Esophagus squamous epithelium (tissue), 5 donors: Measurements from ENCODE around the gene SGSM1. TPM values are rescaled to one million over a fixed set of nuclear protein-coding genes. Genes with fewer than 3 reads are reported as not detected.
A peak's percentile ranks its signal among the peaks of the same experiment; 100 is the strongest.

Source experiments
- DNase-seq: peaks from one replicate; lab custom pipeline; 2025; lab: John Stamatoyannopoulos, UW
- H3K27ac ChIP-seq, 4 donors: fragments of 200-600 bp; sonication (generic); one replicate each; pipeline ENCODE4 v1.5.1; 2016 to 2019; ENCODE audit warnings: mild to moderate bottlenecking in 1 of 4
- H3K27me3 ChIP-seq, 4 donors: fragments of 200-600 bp; sonication (generic); 1 replicate in 3 of 4; 2 replicates in 1 of 4; pipeline versions ENCODE4 v1.5.1 to v1.6.0; 2017 to 2021; ENCODE audit warnings: antibody characterized with exemption in 1 of 4
- H3K36me3 ChIP-seq, 3 donors: fragments of 200-600 bp; sonication (generic); one replicate each; pipeline ENCODE4 v1.5.1; 2016 to 2019
- H3K4me1 ChIP-seq, 3 donors: fragments of 200-600 bp; sonication (generic); one replicate each; pipeline ENCODE4 v1.5.1; 2017 to 2019
- H3K4me3 ChIP-seq, 4 donors: fragments of 200-600 bp; sonication (generic); 1 replicate in 3 of 4; 2 replicates in 1 of 4; pipeline ENCODE4 v1.5.1; 2016 to 2019; ENCODE audit warnings: mild to moderate bottlenecking in 2 of 4, moderate library complexity in 1 of 4
- H3K9me3 ChIP-seq, 3 donors: fragments of 200-600 bp; sonication (generic); one replicate each; pipeline ENCODE4 v1.5.1; 2016 to 2019
- CTCF ChIP-seq, 6 experiments: fragments of 450-650 bp in 4 of 6; fragments of 200-600 bp in 2 of 6; sonication (generic) in 2 of 6; IDR thresholded peaks; one replicate each; pipeline ENCODE4 v1.5.1; 2016 to 2019; ENCODE audit warnings: antibody characterized with exemption in 6 of 6, mild to moderate bottlenecking in 4 of 6, moderate library complexity in 4 of 6
- POLR2A ChIP-seq, 4 donors: fragments of 450-650 bp; IDR thresholded peaks; one replicate each; pipeline ENCODE4 v1.6.1; 2017; ENCODE audit warnings: antibody characterized with exemption in 4 of 4, mild to moderate bottlenecking in 4 of 4, moderate library complexity in 3 of 4
- WGBS, 2 donors: methylation state at CpG; one replicate each; pipeline ENCODE4 v1.1.5; 2018; 5-methylcytosine and 5-hydroxymethylcytosine counted together
- intact Hi-C: fragments of 100-400 bp; cut with DNase I; formaldehyde crosslinking; loops from one replicate; pipeline ENCODE4 v1.15.0; 2022
- total RNA-seq, 4 donors: library from RNA; depleted of rRNA; stranded (reverse); fragments of >200 nt; gene quantifications; one replicate each; pipeline ENCODE4 v1.1.0, GENCODE V29; 2016
- donor health status: DM: yes; HTN: yes; CAD: no.

Gene SGSM1
- under 1 TPM; 0.09 to 0.57 (median 0.18) TPM for total RNA-seq

DNA sequence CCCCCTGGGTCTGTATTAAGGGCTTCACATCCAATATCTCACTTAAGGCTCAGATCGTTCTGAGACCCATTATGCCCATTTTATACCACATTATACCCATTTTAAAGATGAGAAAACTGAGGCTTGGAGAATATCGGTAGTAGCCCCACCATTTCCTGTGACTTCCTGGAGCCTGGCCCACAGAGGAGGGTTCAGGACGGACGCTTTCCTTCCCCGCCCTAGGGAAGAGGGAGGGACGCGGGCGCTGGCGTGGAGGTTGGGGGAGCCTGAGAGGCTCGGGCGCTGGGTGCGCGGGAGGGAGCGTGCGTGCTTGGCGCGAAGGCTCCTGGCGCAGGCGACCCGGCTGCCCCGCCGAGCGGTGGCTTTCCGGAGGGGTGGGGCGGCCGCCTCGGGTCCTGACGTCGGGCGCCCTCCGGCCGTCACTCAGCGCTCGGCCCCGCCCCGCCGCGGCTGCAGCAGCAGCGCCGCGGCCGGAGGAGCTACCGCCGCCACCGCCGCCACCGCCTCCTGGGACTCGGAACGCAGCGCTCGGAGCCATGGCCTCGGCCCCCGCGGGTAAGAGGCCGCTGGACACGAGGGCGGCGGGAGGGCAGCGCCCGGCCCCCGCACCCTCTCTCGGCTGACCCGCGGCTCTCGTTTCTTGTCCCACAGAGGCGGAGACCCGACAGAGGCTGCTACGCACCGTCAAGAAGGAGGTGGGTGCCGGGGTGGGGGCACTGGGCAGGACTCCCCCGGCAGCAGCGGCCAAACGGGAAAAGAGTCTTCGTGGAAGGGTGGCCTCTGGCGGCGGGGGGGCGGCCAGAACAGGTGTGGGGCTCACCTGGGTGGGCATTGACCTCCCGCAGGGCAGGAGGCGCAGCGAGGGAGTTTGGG is at the start of gene SGSM1:
TSS of gene SGSM1 (plus strand) at position 422 of the 873 bp plus-strand sequence. CDS start at position 537, 115 bp downstream.
- Histone ChIP-seq H3K36me3 (no peaks in the 10 kb centered on the region), H3K4me1 (peaks cover 10 to 43% (median 11%) of the 10 kb centered on the region in 3 donors), H3K27me3 (peaks cover 0 to 9% (median 0%) of the 10 kb centered on the region in 4 donors), H3K9me3 (no peaks in the 10 kb centered on the region), H3K27ac (peak within 1 kb of the TSS; percentile 53 to 77 (median 62)), H3K4me3 (peak within 1 kb of the TSS; percentile 45 to 85 (median 55))
- TF ChIP-seq CTCF (IDR thresholded peaks at IDR 0.05) (no peak), POLR2A (IDR thresholded peaks at IDR 0.05) (peak in 2 of 4 donors; percentile 31 to 32)
- intact Hi-C loops = no loop called here
- no peak for DNase-seq
- WGBS, 2 donors = 9% methylated on average over 4 to 13 of the region's 80 CpGs

- no peaks in the 10 kb centered on the region for H3K4me1 ChIP-seq
- peaks cover 0 to 13% (median 0%) of the 10 kb centered on the region in 4 donors for H3K27me3 ChIP-seq
- peak; percentile 66 to 90 (median 80) for TF ChIP-seq CTCF (IDR thresholded peaks at IDR 0.05)
- no peak for TF ChIP-seq POLR2A (IDR thresholded peaks at IDR 0.05)
- no peak overlapping the region for H3K27ac ChIP-seq
- H3K4me3 ChIP-seq = no peak overlapping the region
- DNase-seq = no peak
- 59% methylated on average over 12 of the region's 12 CpGs for WGBS, 2 donors
- no peaks in the 10 kb centered on the region for H3K9me3 ChIP-seq
- intact Hi-C loops = no loop called here
- H3K36me3 ChIP-seq = no peaks in the 10 kb centered on the region
Measured at GRCh38 chr22:24758164-24758799, 47.7 kb upstream of the SGSM1 start.

- Histone ChIP-seq H3K27me3 (peaks cover 0 to 24% (median 0%) of the 10 kb centered on the region in 4 donors), H3K4me1 (no peaks in the 10 kb centered on the region), H3K27ac (no peak overlapping the region), H3K36me3 (no peaks in the 10 kb centered on the region), H3K4me3 (no peak overlapping the region), H3K9me3 (no peaks in the 10 kb centered on the region)
- no peak for DNase-seq
- intact Hi-C loops = no loop called here
- WGBS, 2 donors = 50 to 72% methylated on average over 6 of the region's 6 CpGs
- no peak for TF ChIP-seq CTCF (IDR thresholded peaks at IDR 0.05)
- no peak for TF ChIP-seq POLR2A (IDR thresholded peaks at IDR 0.05)
Measured at GRCh38 chr22:24759765-24760164, 46.2 kb upstream of the SGSM1 start.

DNA sequence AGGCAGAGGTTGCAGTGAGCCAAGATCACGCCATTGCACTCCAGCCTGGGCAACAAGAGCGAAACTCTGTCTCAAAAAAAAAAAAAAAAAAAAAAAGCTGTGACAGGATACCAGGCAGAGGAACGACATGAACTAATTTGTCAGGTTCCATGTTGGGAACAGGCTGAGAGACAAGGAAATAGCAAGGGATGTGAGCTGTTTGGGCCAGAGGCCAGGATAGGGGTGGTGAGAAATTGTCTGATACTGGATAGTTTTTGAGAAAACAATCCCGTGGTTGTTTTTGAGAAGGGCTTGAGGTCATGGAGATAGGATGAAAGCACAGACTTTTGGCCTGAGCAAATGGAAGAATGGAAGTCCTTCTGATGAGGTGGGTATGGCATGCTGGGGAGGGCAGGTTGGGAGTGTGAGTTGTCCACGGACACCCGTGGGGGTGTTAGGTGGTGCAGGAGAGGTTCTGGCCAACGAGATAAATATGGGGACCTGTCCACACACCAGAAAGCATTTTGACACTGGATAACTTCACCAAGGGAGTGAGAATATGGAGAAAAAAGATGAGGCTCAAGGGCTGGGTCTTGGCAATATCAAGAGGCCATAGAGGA is 45.2 kb upstream of the SGSM1 start:
- Histone ChIP-seq H3K27me3 (peaks cover 0 to 26% (median 0%) of the 10 kb centered on the region in 4 donors), H3K4me3 (no peak overlapping the region), H3K9me3 (no peaks in the 10 kb centered on the region), H3K36me3 (no peaks in the 10 kb centered on the region), H3K4me1 (no peaks in the 10 kb centered on the region), H3K27ac (no peak overlapping the region)
- DNase-seq = no peak
- TF ChIP-seq POLR2A (IDR thresholded peaks at IDR 0.05) (no peak), CTCF (IDR thresholded peaks at IDR 0.05) (no peak)
- WGBS, 2 donors = 68 to 71% methylated on average over 7 of the region's 7 CpGs
- intact Hi-C loops = no loop called here
